OCI-LY7 (cell line): Measurements from ENCODE around the gene RPL36A. TPM values are rescaled to one million over a fixed set of nuclear protein-coding genes. Genes with fewer than 3 reads are reported as not detected.

Experiments
- BruUV-seq: library from RNA; stranded (reverse); fragments of 400-500 nt; replicated peaks from 2 replicates; lab custom pipeline; 2021; lab: Mats Ljungman, UMichigan
- CTCF ChIA-PET: fragments of 300-600 bp; sonication (Branson Sonifier 250); formaldehyde crosslinking; loops from one replicate; lab custom pipeline; 2022; ENCODE audit warnings: antibody characterized with exemption; ENCODE audit not compliant: unreplicated experiment; lab: Charles Lee
- POLR2A ChIA-PET: fragments of 300-600 bp; sonication (Branson Sonifier 250); formaldehyde crosslinking; loops from one replicate; lab custom pipeline; 2022; ENCODE audit warnings: antibody characterized with exemption; lab: Charles Lee
- DNase-seq: peaks from one replicate; pipeline ENCODE4 v3.0.0-alpha.2; 2015; ENCODE audit warnings: low spot score
- H2AFZ ChIP-seq: fragments of 200-600 bp; sonication (generic), shearing (Covaris generic); 2 replicates; pipeline ENCODE4 v1.6.1; 2014; ENCODE audit warnings: mild to moderate bottlenecking, antibody characterized with exemption, low read length, moderate library complexity
- H3K27ac ChIP-seq: fragments of 200-600 bp; sonication (generic); 2 replicates; pipeline ENCODE4 v1.5.1; 2014; ENCODE audit warnings: mixed run types, low read depth, mild to moderate bottlenecking, moderate library complexity, low read length, inconsistent platforms; ENCODE audit not compliant: poor library complexity, severe bottlenecking
- H3K36me3 ChIP-seq: fragments of 200-600 bp; sonication (generic); 2 replicates; pipeline ENCODE4 v1.6.1; 2014; ENCODE audit warnings: mild to moderate bottlenecking, antibody characterized with exemption, low read length, moderate library complexity, mixed read lengths; ENCODE audit not compliant: insufficient read depth
- H3K4me1 ChIP-seq: fragments of 200-600 bp; sonication (generic); 2 replicates; pipeline ENCODE4 v1.5.1; 2014; ENCODE audit warnings: mild to moderate bottlenecking, low read length; ENCODE audit not compliant: insufficient read depth, poor library complexity, severe bottlenecking
- H3K4me2 ChIP-seq: fragments of 200-600 bp; sonication (generic); 2 replicates; pipeline ENCODE4 v1.6.1; 2014; ENCODE audit warnings: mild to moderate bottlenecking, low read length
- H3K4me3 ChIP-seq: fragments of 200-600 bp; sonication (generic); 2 replicates; pipeline ENCODE4 v1.5.1; 2014; ENCODE audit warnings: mild to moderate bottlenecking, low read depth, low read length; ENCODE audit not compliant: poor library complexity, severe bottlenecking
- H3K79me2 ChIP-seq: fragments of 200-600 bp; sonication (generic); 2 replicates; pipeline ENCODE4 v1.6.1; 2016; ENCODE audit warnings: low read depth, mild to moderate bottlenecking, low read length, moderate library complexity, mixed read lengths; ENCODE audit not compliant: insufficient read depth
- H3K9me2 ChIP-seq: fragments of 200-600 bp; sonication (generic); 2 replicates; pipeline ENCODE4 v1.6.1; 2016; ENCODE audit warnings: mild to moderate bottlenecking, low read length, mixed read lengths; ENCODE audit not compliant: insufficient read depth
- H3K9me3 ChIP-seq: fragments of 200-600 bp; sonication (generic); 2 replicates; pipeline ENCODE4 v1.6.1; 2014; ENCODE audit warnings: mild to moderate bottlenecking, mixed run types, low read length, mixed read lengths
- H4K20me1 ChIP-seq: fragments of 200-600 bp; sonication (generic); 2 replicates; pipeline ENCODE4 v1.6.1; 2014; ENCODE audit warnings: mild to moderate bottlenecking, antibody characterized with exemption, low read length, moderate library complexity, mixed read lengths; ENCODE audit not compliant: insufficient read depth
- EZH2phosphoT487 ChIP-seq: fragments of 200-600 bp; sonication (generic); IDR thresholded peaks from 2 replicates; pipeline ENCODE4 v1.6.1; 2018; ENCODE audit warnings: low read depth, borderline replicate concordance, mild to moderate bottlenecking, mixed run types, antibody characterized with exemption, low read length, moderate library complexity, mixed read lengths
- intact Hi-C: fragments of 100-400 bp; cut with micrococcal nuclease; formaldehyde crosslinking; loops from one replicate; pipeline ENCODE4 v1.10.0; 2022; ENCODE audit not compliant: unreplicated experiment
- total RNA-seq, 2 experiments: library from RNA; depleted of rRNA in 1 of 2; stranded (reverse); fragments of >200 nt in 1 of 2; shearing (Covaris generic) in 1 of 2; gene quantifications; 2 replicates each; pipeline ENCODE4 v1.2.3, GENCODE V29; 2014 to 2022
- TF ChIP-seq, protein P1 (sequence below): fragments of 200-600 bp; sonication (generic); conservative IDR thresholded peaks from 2 replicates; pipeline ENCODE4 v1.5.1; 2014; ENCODE audit warnings: mild to moderate bottlenecking, antibody characterized with exemption, low read length, moderate library complexity, mixed read lengths

The RPL36A gene
- total RNA-seq, 2 experiments from 2014 or later, result 431 to 2,042 TPM

DNA sequence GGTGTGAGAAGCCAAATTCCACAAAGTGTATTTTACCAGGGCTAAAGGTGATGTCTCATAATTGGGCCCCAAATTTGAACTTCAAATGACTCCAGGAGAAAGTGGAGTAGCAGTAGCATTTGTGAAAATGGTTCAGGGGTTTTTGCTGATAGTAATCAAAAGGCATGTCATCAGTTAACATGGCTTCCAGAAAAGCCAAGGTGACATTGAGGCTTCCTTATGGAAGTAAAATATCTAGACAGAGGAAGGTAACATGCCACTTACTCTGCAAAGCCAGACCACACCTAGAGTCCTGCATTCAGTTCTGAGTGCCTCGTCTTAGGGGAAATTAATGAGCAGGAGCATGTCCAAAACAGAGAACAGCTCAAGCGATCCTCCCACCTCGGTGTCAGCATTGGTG is 2.2 kb upstream of the RPL36A start:
- CTCF ChIA-PET, result no interaction called here
- DNase-seq, result no peak

DNA sequence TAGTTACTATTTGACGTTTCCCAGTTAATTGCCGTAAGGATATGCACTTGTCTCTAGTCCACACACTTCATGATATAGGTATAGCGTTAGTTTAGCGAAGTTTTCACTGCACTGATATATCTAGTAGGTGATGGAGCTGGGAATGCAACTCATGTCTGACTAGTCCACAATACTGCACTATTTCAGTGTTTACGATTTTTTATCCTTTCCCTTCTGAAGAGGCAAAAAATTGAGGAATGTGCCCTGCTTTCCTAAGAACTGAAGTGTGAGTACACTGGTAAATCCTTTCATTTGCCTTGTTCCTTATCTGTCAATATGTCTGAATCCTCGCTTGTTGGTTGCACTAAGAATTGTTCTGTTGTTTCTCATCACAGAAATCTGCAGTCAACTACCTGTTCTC is 1.0 kb downstream of the RPL36A start:
- H3K9me2 ChIP-seq, result no peaks in the 10 kb centered on the region
- intact Hi-C loops, result loop anchor here (2.0 kb wide), 2 partner anchors 33 to 43 kb away; partner anchors contain the start of gene TIMM8A
- H3K4me3 ChIP-seq, result peak overlapping the region; percentile 98
- peak overlapping the region; percentile 88 for H3K27ac ChIP-seq
- no peaks in the 10 kb centered on the region for H3K9me3 ChIP-seq
- H4K20me1 ChIP-seq, result no peaks in the 10 kb centered on the region
- BruUV-seq, result no TSS peak
- peak overlapping the region; percentile 83 for H3K4me2 ChIP-seq
- H3K4me1 ChIP-seq, result peaks cover 62% of the 10 kb centered on the region
- H2AFZ ChIP-seq, result no peak overlapping the region
- ChIA-PET CTCF (no interaction called here), POLR2A (interaction anchor here (1.0 to 1.7 kb wide), 4 partner anchors 8 to 34 kb away, joined by 3 to 13 read pairs (median 4); no protein-coding TSS in a partner anchor)
- H3K36me3 ChIP-seq, result peaks cover 56% of the 10 kb centered on the region
- no peak for DNase-seq
- peaks cover 33% of the 10 kb centered on the region for H3K79me2 ChIP-seq
- no peak for TF ChIP-seq EZH2phosphoT487
- TF ChIP-seq, protein P1, sequence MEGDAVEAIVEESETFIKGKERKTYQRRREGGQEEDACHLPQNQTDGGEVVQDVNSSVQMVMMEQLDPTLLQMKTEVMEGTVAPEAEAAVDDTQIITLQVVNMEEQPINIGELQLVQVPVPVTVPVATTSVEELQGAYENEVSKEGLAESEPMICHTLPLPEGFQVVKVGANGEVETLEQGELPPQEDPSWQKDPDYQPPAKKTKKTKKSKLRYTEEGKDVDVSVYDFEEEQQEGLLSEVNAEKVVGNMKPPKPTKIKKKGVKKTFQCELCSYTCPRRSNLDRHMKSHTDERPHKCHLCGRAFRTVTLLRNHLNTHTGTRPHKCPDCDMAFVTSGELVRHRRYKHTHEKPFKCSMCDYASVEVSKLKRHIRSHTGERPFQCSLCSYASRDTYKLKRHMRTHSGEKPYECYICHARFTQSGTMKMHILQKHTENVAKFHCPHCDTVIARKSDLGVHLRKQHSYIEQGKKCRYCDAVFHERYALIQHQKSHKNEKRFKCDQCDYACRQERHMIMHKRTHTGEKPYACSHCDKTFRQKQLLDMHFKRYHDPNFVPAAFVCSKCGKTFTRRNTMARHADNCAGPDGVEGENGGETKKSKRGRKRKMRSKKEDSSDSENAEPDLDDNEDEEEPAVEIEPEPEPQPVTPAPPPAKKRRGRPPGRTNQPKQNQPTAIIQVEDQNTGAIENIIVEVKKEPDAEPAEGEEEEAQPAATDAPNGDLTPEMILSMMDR, result no peak

More for the DNA sequence above, 2.2 kb upstream of the RPL36A start:
- no peaks in the 10 kb centered on the region for H4K20me1 ChIP-seq
- intact Hi-C loops, result loop anchor here (10.0 kb wide), 1 partner anchor 464 kb away; the partner anchor contains the start of gene XKRX
- BruUV-seq, result no TSS peak
- TF ChIP-seq, protein P1, result no peak
- TF ChIP-seq EZH2phosphoT487, result no peak
- H3K4me2 ChIP-seq, result peak overlapping the region; percentile 86; the same call in 1 of the 2 replicates
- H3K79me2 ChIP-seq, result peaks cover 60% of the 10 kb centered on the region
- H3K27ac ChIP-seq, result no peak overlapping the region
- POLR2A ChIA-PET, result interaction anchor here (0.7 to 2.1 kb wide), 2 partner anchors 9 to 10 kb away, joined by 3 to 4 read pairs; no protein-coding TSS in a partner anchor
- H2AFZ ChIP-seq, result no peak overlapping the region
- H3K4me3 ChIP-seq, result no peak overlapping the region
- H3K36me3 ChIP-seq, result peaks cover 27% of the 10 kb centered on the region
- H3K4me1 ChIP-seq, result peaks cover 57% of the 10 kb centered on the region
- no peaks in the 10 kb centered on the region for H3K9me3 ChIP-seq
- no peaks in the 10 kb centered on the region for H3K9me2 ChIP-seq
